Small intestine (tissue), 7 donors: Measurements from ENCODE around the gene ZDHHC22. TPM values are rescaled to one million over a fixed set of nuclear protein-coding genes. Genes with fewer than 3 reads are reported as not detected.
"Not testable (repeated sequence)": the region's sequence is repeated elsewhere in the genome, so short reads cannot be mapped to it uniquely, and the experiment has no call there.

ENCODE experiments used
- DNase-seq, 2 donors: peaks; one replicate each; pipeline versions ENCODE4 v3.0.0 to v3.0.0-alpha.2; 2013
- FAIRE-seq: peaks from 2 replicates; lab custom pipeline; 2012; peaks lifted over from hg19 to GRCh38; lab: Jason Lieb, UNC
- H3K27ac ChIP-seq, 3 donors: one replicate each; pipeline ENCODE4 v1.5.1; 2013; ENCODE audit warnings: low read length in 2 of 3, mild to moderate bottlenecking in 2 of 3, control low read depth in 1 of 3, inconsistent platforms in 1 of 3, low read depth in 1 of 3, moderate library complexity in 1 of 3
- H3K27me3 ChIP-seq, 3 donors: one replicate each; pipeline ENCODE4 v1.6.1; 2013; ENCODE audit warnings: low read length in 3 of 3, inconsistent platforms in 1 of 3; ENCODE audit not compliant: control insufficient read depth in 3 of 3, insufficient read depth in 3 of 3
- H3K36me3 ChIP-seq, 3 donors: one replicate each; pipeline ENCODE4 v1.6.1; 2013; ENCODE audit warnings: low read length in 3 of 3, inconsistent platforms in 1 of 3, low read depth in 1 of 3, mild to moderate bottlenecking in 1 of 3, moderate library complexity in 1 of 3; ENCODE audit not compliant: control insufficient read depth in 3 of 3, insufficient read depth in 2 of 3
- H3K4me1 ChIP-seq, 3 donors: one replicate each; pipeline ENCODE4 v1.6.1; 2013; ENCODE audit warnings: low read length in 2 of 3, inconsistent platforms in 1 of 3, low read depth in 1 of 3, mild to moderate bottlenecking in 1 of 3, moderate library complexity in 1 of 3; ENCODE audit not compliant: control insufficient read depth in 3 of 3, insufficient read depth in 2 of 3
- H3K4me3 ChIP-seq, 3 donors: one replicate each; pipeline ENCODE4 v1.5.1; 2013; ENCODE audit warnings: low read length in 3 of 3, control low read depth in 1 of 3, inconsistent platforms in 1 of 3, low read depth in 1 of 3, mild to moderate bottlenecking in 1 of 3, moderate library complexity in 1 of 3
- H3K9me3 ChIP-seq, 2 donors: one replicate each; pipeline ENCODE4 v1.6.1; 2013; ENCODE audit warnings: low read depth in 1 of 2, low read length in 1 of 2; ENCODE audit not compliant: control insufficient read depth in 2 of 2, insufficient read depth in 1 of 2
- WGBS, 3 donors: extraction: QIAGEN DNeasy Blood & Tissue Kit; methylation state at CpG; one replicate each; pipeline ENCODE4 v1.1.7; 2013; 5-methylcytosine and 5-hydroxymethylcytosine counted together
- polyA plus RNA-seq, 4 donors: library from polyadenylated mRNA; stranded (reverse) in 3 of 4; unstranded in 1 of 4; fragments of 200-250 nt in 3 of 4; fragments of 120-200 nt in 1 of 4; gene quantifications; one replicate each; pipeline versions ENCODE4 v1.2.1 to v1.2.3, GENCODE V29; 2013
- donor health status: healthy with polysubstance abuse.
- donor health status: control.
- donor health status: control.
- donor health status: Bipolar disorder and iron deficiency.
- donor health status: healthy.

ZDHHC22 gene
- polyA plus RNA-seq, 4 donors = 0.12 to 0.33 TPM; not detected in 2

DNA sequence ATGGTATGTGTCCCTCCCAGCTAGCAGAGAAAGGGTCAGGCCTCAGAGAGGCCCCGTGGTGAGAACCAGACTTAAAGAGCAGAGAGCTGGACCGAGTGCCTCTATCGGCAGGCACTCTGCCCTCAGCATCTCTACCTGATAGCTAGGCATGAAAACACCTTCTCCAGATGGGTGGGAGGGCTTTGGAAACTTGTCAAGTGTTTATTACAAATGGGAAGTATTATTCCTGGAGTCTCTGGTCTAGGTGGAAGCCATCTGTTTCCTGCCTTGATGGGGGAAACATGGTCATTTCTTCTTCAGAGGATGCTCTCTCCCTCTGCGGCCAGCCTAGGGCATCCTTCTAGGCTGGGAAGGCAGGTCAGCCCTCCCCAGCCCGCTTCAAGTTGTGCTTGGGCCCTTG, 42.3 kb upstream of the ZDHHC22 start:
- DNase-seq (peak in 1 of 2 donors; percentile 30), FAIRE-seq (no peak)
- H3K27me3 ChIP-seq = peaks cover 0 to 5% (median 0%) of the 10 kb centered on the region in 3 donors
- H3K4me1 ChIP-seq = peaks cover 0 to 59% (median 2%) of the 10 kb centered on the region in 3 donors
- H3K4me3 ChIP-seq = no peak overlapping the region
- WGBS, 3 donors = 37 to 47% (median 38%) methylated on average over 5 of the region's 5 CpGs
- H3K27ac ChIP-seq = peak overlapping the region in 1 of 3 donors; percentile 71
- no peaks in the 10 kb centered on the region for H3K9me3 ChIP-seq
- H3K36me3 ChIP-seq = no peaks in the 10 kb centered on the region

- FAIRE-seq (no peak), DNase-seq (peak; percentile 27 to 85)
- peak within 1 kb of the TSS in 1 of 3 donors; percentile 54 for H3K27ac ChIP-seq
- peaks cover 0 to 49% (median 0%) of the 10 kb centered on the region in 3 donors for H3K4me1 ChIP-seq
- H3K27me3 ChIP-seq = peaks cover 0 to 5% (median 0%) of the 10 kb centered on the region in 3 donors
- no peaks in the 10 kb centered on the region for H3K36me3 ChIP-seq
- peak within 1 kb of the TSS; percentile 9 to 58 (median 28) for H3K4me3 ChIP-seq
- no peaks in the 10 kb centered on the region for H3K9me3 ChIP-seq
- WGBS, 3 donors = 1 to 2% (median 2%) methylated on average over 41 to 46 of the region's 46 CpGs
These were observed 40.2 kb upstream of the ZDHHC22 start, which contains the start of gene TMEM63C for GRCh38 chr14:77181603-77182437. Gene TMEM63C (plus strand): TSS chr14:77181798. CDS start chr14:77218814, 37,016 bp downstream.

DNA sequence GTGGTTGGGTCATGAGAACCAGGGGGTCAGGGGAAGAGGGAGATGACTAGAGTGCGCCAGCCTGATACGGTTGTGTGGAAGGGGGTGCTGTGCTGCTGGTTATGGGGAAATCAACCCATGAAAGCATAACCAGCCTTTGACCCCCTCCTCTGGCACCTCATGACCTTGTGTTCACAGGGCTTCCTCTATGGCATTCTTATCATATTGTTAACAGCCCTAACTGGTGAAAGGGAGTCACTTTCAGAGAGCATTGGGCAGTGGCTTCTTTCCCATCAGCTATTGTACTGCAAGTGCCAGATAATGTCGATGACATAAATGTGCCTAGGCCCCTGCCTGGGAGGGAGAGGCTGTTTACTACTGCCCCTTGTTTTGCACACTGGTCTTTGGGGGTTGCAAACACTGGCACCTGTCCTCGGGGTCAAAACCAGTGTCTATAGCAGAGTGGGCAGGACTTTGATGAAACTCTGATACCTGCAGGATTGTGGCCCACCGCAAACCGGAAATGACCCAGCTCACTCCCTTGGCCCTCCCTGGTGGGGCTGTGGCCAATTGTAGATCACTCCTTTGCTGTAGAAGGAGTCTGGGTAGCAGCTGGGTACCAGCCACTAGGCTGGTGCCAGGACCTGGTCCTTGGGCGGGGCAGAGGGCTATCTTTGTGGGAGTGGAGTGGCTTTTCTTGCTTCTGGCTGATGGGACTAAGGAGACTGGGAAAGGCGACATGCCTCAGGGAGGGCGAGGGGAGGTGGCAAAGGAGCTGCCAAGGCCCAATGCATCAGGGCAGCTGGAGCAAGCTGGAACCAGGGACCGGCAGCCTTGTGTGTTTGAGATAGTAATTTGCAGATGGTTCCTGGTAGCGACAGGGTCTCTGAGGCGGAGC, 39.4 kb upstream of the ZDHHC22 start:
- FAIRE-seq (no peak), DNase-seq (no peak)
- H3K36me3 ChIP-seq = no peaks in the 10 kb centered on the region
- peaks cover 0 to 46% (median 0%) of the 10 kb centered on the region in 3 donors for H3K4me1 ChIP-seq
- no peaks in the 10 kb centered on the region for H3K9me3 ChIP-seq
- H3K4me3 ChIP-seq = peak overlapping the region in 1 of 3 donors; percentile 58
- H3K27me3 ChIP-seq = peaks cover 0 to 5% (median 0%) of the 10 kb centered on the region in 3 donors
- WGBS, 3 donors = 26 to 38% (median 33%) methylated on average over 12 of the region's 12 CpGs
- peak overlapping the region in 1 of 3 donors; percentile 54 for H3K27ac ChIP-seq

- peaks cover 0 to 26% (median 0%) of the 10 kb centered on the region in 3 donors for H3K4me1 ChIP-seq
- DNase-seq = no peak
- no peak overlapping the region for H3K4me3 ChIP-seq
- peaks cover 0 to 3% (median 0%) of the 10 kb centered on the region in 3 donors for H3K27me3 ChIP-seq
- H3K36me3 ChIP-seq = no peaks in the 10 kb centered on the region
- no peaks in the 10 kb centered on the region for H3K9me3 ChIP-seq
- 50 to 52% (median 52%) methylated on average over 3 of the region's 3 CpGs for WGBS, 3 donors
- no peak for FAIRE-seq
- no peak overlapping the region for H3K27ac ChIP-seq
These were observed 37.1 kb upstream of the ZDHHC22 start for GRCh38 chr14:77178656-77179055.

DNA sequence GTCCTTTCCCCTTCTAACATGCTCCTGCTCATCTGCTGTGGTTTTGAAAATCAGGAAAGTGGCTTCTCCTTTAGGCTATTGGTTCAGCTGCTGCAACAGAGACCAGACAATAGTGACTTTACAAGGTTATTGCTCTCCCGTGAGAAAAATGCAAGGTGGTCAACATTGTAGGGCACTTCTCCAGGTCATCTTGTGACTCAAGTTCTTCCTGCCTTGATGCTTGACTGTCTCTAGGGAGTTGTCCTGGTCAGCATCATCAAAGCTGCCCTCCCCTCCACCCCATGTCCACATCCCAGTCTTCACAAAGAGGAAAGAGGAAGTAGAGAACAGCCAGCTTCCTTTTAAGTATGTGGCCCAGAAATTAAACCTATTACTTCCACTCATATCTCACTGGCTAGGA, 36.1 kb upstream of the ZDHHC22 start:
- Histone ChIP-seq H3K4me1 (peaks cover 0 to 17% (median 0%) of the 10 kb centered on the region in 3 donors), H3K9me3 (no peaks in the 10 kb centered on the region), H3K27me3 (peaks cover 0 to 3% (median 0%) of the 10 kb centered on the region in 3 donors), H3K4me3 (no peak overlapping the region), H3K36me3 (no peaks in the 10 kb centered on the region), H3K27ac (no peak overlapping the region)
- FAIRE-seq (no peak), DNase-seq (peak in 1 of 2 donors; percentile 31)
- 16 to 36% (median 26%) methylated on average over 1 of the region's 1 CpG for WGBS, 3 donors

- FAIRE-seq (no peak), DNase-seq (no peak)
- Histone ChIP-seq H3K36me3 (no peaks in the 10 kb centered on the region), H3K9me3 (no peaks in the 10 kb centered on the region), H3K4me1 (peaks cover 0 to under 1% (median 0%) of the 10 kb centered on the region in 3 donors), H3K27me3 (no peaks in the 10 kb centered on the region), H3K27ac (no peak overlapping the region), H3K4me3 (no peak overlapping the region)
- WGBS, 3 donors = 40 to 74% (median 47%) methylated on average over 3 of the region's 3 CpGs
These were observed 34.3 kb upstream of the ZDHHC22 start for GRCh38 chr14:77175843-77176242.

DNA sequence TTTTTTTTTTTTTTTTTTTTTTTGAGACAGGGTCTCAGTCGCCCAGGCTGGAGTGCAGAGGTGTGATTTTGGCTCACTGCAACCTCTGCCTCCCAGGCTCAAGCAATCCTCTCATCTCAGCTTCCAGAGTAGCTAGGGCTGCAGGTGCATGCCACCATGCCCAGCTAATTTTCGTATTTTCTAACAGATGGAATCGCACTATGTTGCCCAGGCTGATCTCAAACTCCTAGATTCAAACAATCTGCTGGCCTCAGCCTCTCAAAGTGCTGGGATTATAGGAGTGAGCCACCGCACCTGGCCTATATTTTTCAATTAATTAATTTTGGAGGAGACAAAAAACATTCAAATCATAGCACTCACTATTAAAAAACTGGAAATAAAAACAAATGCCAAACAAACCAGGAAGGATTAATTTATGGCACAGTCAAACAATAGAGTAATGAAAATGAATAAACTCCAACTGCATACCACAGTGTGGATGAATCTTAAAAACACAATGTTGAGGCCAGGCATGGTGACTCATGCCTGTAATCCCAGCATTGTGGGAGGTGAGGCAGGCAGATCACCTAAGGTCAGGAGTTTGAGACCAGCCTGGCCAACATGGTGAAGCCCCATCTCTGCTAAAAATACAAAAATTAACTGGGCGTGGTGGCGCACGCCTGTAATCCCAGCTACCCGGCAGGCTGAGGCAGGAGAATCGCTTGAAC, 32.5 kb upstream of the ZDHHC22 start:
- 85 to 91% (median 86%) methylated on average over 9 of the region's 9 CpGs for WGBS, 3 donors
- H3K4me3 ChIP-seq, FAIRE-seq, H3K4me1 ChIP-seq, H3K27me3 ChIP-seq, H3K9me3 ChIP-seq, H3K27ac ChIP-seq, DNase-seq, H3K36me3 ChIP-seq: not testable (repeated sequence)
